Measurements from ENCODE around the gene JARID2. TPM values are rescaled to one million over a fixed set of nuclear protein-coding genes. Genes with fewer than 3 reads are reported as not detected.

Gene JARID2
- polyA plus RNA-seq, 1 donor from 2014 or later = 25.5 TPM

- Histone ChIP-seq H3K36me3 (ENCODE audit: insufficient read depth, low read length) (no peaks in the 10 kb centered on the region), H2AFZ (ENCODE audit: low read depth, low read length) (no peak overlapping the region), H3K9me3 (ENCODE audit: low read length) (no peaks in the 10 kb centered on the region), H3K9me2 (ENCODE audit: insufficient read depth, low read length) (no peaks in the 10 kb centered on the region), H3K27ac (ENCODE audit: low read length) (peak overlapping the region; percentile 96), H3K4me2 (ENCODE audit: low read length) (peak overlapping the region; percentile 58), H3K27me3 (ENCODE audit: insufficient read depth, low read depth, low read length) (no peaks in the 10 kb centered on the region), H3K9ac (ENCODE audit: low read length) (peak overlapping the region; percentile 91), H3K79me2 (replicated peaks; ENCODE audit: insufficient read depth, low read length) (peaks cover 20% of the 10 kb centered on the region), H3K4me3 (ENCODE audit: low read length) (peak overlapping the region; percentile 77), H4K20me1 (ENCODE audit: insufficient read depth) (no peaks in the 10 kb centered on the region), H3F3A (ENCODE audit: insufficient read depth, low read length, poor library complexity, severe bottlenecking) (no peaks in the 10 kb centered on the region)
- TF ChIP-seq EZH2 (IDR thresholded peaks at IDR 0.05; ENCODE audit: borderline replicate concordance, insufficient read depth, low read length, poor library complexity, severe bottlenecking) (no peak), RAD21 (conservative IDR thresholded peaks at IDR 0.05) (no peak), MXI1 (conservative IDR thresholded peaks at IDR 0.05; ENCODE audit: poor library complexity, severe bottlenecking) (no peak)
These were observed 1.8 kb upstream of the JARID2 start for GRCh38 chr6:15243910-15244619.

GRCh38 chr6:15244620-15245360, 1.1 kb upstream of the JARID2 start:
- no peaks in the 10 kb centered on the region for H3K27me3 ChIP-seq (ENCODE audit: insufficient read depth, low read depth, low read length)
- no peak overlapping the region for H2AFZ ChIP-seq (ENCODE audit: low read depth, low read length)
- H3K9me2 ChIP-seq (ENCODE audit: insufficient read depth, low read length) = no peaks in the 10 kb centered on the region
- TF ChIP-seq REST (IDR thresholded peaks at IDR 0.05; ENCODE audit: borderline replicate concordance) (peak; percentile 17), SMC3 (conservative IDR thresholded peaks at IDR 0.05; ENCODE audit: poor library complexity) (peak; percentile 68), EZH2 (IDR thresholded peaks at IDR 0.05; ENCODE audit: borderline replicate concordance, insufficient read depth, low read length, poor library complexity, severe bottlenecking) (no peak), RAD21 (conservative IDR thresholded peaks at IDR 0.05) (peak; percentile 61), CTCF (IDR thresholded peaks at IDR 0.05; ENCODE audit: poor library complexity, severe bottlenecking) (peak; percentile 46), POLR2AphosphoS5 (IDR thresholded peaks at IDR 0.05) (peak; percentile 31), TAF1 (IDR thresholded peaks at IDR 0.05; ENCODE audit: low read depth) (no peak), MXI1 (conservative IDR thresholded peaks at IDR 0.05; ENCODE audit: poor library complexity, severe bottlenecking) (peak; percentile 76), EP300 (conservative IDR thresholded peaks at IDR 0.05; ENCODE audit: poor library complexity, severe bottlenecking) (no peak)
- no peaks in the 10 kb centered on the region for H3K9me3 ChIP-seq (ENCODE audit: low read length)
- peak overlapping the region; percentile 96 for H3K27ac ChIP-seq (ENCODE audit: low read length)
- peaks cover 27% of the 10 kb centered on the region for H3K79me2 ChIP-seq (replicated peaks; ENCODE audit: insufficient read depth, low read length)
- no peaks in the 10 kb centered on the region for H3F3A ChIP-seq (ENCODE audit: insufficient read depth, low read length, poor library complexity, severe bottlenecking)
- peak overlapping the region; percentile 58 for H3K4me2 ChIP-seq (ENCODE audit: low read length)
- H3K4me3 ChIP-seq (ENCODE audit: low read length) = peak overlapping the region; percentile 77
- peak overlapping the region; percentile 91 for H3K9ac ChIP-seq (ENCODE audit: low read length)
- H3K36me3 ChIP-seq (ENCODE audit: insufficient read depth, low read length) = no peaks in the 10 kb centered on the region
- no peaks in the 10 kb centered on the region for H4K20me1 ChIP-seq (ENCODE audit: insufficient read depth)
